ENCODE data around the gene ZNF346. TPM values are rescaled to one million over a fixed set of nuclear protein-coding genes. Genes with fewer than 3 reads are reported as not detected.

ZNF346 gene
- total and polyA plus RNA-seq, 12 donors = 4.8 to 11.0 (median 7.9) TPM

DNA sequence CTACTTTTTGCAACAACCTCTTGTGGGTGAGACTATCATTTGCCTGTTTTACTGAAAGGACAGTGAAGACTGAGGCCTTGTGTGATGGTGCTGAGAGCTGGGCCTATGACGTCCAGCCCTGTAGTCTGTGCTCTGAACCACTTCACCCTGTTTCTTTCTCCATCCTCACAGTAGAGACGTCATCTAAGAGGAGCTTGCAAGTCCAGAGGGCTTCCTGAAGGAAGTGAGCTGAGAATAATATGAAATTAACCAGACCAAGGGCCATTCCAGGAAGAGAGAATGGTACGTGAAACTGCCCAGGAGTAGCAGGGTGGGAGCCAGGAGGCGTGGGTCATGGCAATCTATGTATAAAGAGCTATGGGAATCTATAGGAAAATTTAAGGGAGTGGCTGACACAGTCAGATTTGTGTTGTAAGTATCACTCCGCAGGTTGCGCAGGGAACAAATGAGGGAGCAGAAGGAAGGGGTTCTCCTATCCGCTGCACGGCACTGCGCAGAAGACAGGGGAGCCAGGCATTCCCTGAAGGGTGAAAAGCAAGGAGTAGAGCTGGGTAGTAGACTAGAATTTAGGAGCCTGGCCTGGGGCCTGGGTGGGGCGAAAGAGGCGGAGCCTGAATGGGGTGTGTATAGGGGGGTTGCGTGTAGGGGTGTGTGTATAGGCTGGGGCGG is 63.6 kb downstream of the ZNF346 start:
- peaks cover 7 to 50% (median 22%) of the 10 kb centered on the region in 7 donors for H3K27me3 ChIP-seq
- TF ChIP-seq, protein P1, sequence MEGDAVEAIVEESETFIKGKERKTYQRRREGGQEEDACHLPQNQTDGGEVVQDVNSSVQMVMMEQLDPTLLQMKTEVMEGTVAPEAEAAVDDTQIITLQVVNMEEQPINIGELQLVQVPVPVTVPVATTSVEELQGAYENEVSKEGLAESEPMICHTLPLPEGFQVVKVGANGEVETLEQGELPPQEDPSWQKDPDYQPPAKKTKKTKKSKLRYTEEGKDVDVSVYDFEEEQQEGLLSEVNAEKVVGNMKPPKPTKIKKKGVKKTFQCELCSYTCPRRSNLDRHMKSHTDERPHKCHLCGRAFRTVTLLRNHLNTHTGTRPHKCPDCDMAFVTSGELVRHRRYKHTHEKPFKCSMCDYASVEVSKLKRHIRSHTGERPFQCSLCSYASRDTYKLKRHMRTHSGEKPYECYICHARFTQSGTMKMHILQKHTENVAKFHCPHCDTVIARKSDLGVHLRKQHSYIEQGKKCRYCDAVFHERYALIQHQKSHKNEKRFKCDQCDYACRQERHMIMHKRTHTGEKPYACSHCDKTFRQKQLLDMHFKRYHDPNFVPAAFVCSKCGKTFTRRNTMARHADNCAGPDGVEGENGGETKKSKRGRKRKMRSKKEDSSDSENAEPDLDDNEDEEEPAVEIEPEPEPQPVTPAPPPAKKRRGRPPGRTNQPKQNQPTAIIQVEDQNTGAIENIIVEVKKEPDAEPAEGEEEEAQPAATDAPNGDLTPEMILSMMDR (IDR thresholded peaks at IDR 0.05) = no peak
- intact Hi-C loops (cut with DNase I) = no loop called here
- WGBS, 2 donors = 53 to 54% methylated on average over 13 of the region's 13 CpGs
- peak overlapping the region in 1 of 10 donors; percentile 41 for H3K4me3 ChIP-seq
- no peak overlapping the region for H3K27ac ChIP-seq
- no peaks in the 10 kb centered on the region for H3K9me3 ChIP-seq
- no peaks in the 10 kb centered on the region for H3K36me3 ChIP-seq
- DNase-seq (no peak), ATAC-seq (no peak)
- H3K4me1 ChIP-seq = peaks cover 5 to 24% (median 22%) of the 10 kb centered on the region in 9 donors

DNA sequence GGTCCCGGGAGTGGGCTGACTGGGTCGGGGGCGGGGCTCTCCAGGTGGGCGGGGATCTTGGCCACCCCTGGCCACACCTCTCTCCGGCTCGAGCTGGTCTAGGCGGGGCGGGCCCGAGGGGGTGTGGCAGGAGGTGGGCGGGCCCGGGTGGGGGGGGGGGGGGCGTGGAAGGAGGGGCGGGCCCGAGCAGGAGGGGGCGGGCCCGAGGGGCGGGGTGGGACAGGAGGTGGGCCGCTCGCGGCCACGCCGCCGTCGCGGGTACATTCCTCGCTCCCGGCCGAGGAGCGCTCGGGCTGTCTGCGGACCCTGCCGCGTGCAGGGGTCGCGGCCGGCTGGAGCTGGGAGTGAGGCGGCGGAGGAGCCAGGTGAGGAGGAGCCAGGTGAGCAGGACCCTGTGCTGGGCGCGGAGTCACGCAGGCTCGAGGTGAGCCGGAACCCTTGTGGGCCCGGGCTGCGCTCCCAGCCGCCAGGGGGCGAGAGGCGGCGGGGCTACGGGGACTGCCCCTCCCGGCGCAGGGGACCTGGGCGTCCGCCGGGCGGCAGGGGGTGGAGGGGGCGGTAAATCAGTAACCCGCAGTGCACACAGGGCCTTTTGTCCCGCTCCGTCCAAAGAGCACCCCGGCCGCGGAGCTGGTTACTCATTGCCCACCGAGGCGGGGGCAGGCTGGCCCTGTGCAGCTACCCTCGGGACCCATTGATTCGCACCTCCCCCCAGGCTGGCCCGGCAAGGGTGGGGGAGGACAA is 64.3 kb downstream of the ZNF346 start, which contains the start of gene FGFR4:
TSS of gene FGFR4 (plus strand) at position 262 of the 744 bp plus-strand sequence. CDS start 2,688 bp downstream, outside the sequence.
- peak within 1 kb of the TSS in 9 of 10 donors; percentile 16 to 53 (median 43) for H3K4me3 ChIP-seq
- intact Hi-C loops (cut with DNase I) = no loop called here
- no peaks in the 10 kb centered on the region for H3K36me3 ChIP-seq
- no peaks in the 10 kb centered on the region for H3K9me3 ChIP-seq
- TF ChIP-seq, protein P1 (IDR thresholded peaks at IDR 0.05) = peak in 8 of 9 donors; percentile 35 to 64 (median 56)
- peak; percentile 50 to 72 (median 61) for ATAC-seq
- peaks cover 5 to 24% (median 22%) of the 10 kb centered on the region in 9 donors for H3K4me1 ChIP-seq
- 1% methylated on average over 51 to 61 of the region's 68 CpGs for WGBS, 2 donors
- no peak within 1 kb of the TSS for H3K27ac ChIP-seq
- H3K27me3 ChIP-seq = peaks cover 7 to 48% (median 22%) of the 10 kb centered on the region in 7 donors
- peak; percentile 36 to 55 for DNase-seq

DNA sequence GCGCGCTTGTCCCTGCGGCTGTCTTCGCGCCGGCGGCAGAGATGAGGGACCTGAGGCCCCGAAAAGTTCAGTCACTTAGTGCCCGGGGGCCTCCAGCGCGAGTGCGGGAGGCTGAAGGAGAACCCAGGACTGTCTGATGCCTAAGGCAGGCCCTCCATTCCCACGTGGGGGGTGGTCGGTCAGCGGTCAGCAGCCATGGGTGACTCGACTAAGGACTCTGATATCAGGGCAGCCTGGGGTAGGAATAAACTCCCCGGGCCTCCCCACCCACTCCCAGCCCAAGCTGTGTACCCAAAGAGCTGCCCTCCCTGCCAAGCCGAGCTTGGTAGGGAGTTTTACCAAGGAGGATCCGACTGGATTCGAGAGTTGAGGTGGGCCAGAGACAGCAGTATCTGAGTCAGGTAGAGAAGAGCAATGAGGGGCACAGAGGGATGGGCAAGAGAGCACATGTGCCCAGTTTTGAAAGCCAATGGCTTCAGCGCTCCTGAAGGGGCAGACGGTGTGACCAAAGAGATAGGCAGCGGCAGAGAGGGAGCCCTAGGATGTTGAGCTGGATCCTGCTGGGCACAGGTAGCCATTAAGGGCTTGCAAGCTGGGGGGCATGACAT is 65.0 kb downstream of the ZNF346 start:
- peak overlapping the region in 9 of 10 donors; percentile 16 to 53 (median 43) for H3K4me3 ChIP-seq
- DNase-seq (no peak), ATAC-seq (peak in 1 of 8 donors; percentile 10)
- H3K9me3 ChIP-seq = no peaks in the 10 kb centered on the region
- 31 to 33% methylated on average over 23 of the region's 23 CpGs for WGBS, 2 donors
- H3K27me3 ChIP-seq = peaks cover 7 to 42% (median 22%) of the 10 kb centered on the region in 7 donors
- H3K27ac ChIP-seq = no peak overlapping the region
- H3K4me1 ChIP-seq = peaks cover 5 to 24% (median 22%) of the 10 kb centered on the region in 9 donors
- TF ChIP-seq, protein P1 (IDR thresholded peaks at IDR 0.05) = no peak
- H3K36me3 ChIP-seq = no peaks in the 10 kb centered on the region
- intact Hi-C loops (cut with DNase I) = no loop called here

DNA sequence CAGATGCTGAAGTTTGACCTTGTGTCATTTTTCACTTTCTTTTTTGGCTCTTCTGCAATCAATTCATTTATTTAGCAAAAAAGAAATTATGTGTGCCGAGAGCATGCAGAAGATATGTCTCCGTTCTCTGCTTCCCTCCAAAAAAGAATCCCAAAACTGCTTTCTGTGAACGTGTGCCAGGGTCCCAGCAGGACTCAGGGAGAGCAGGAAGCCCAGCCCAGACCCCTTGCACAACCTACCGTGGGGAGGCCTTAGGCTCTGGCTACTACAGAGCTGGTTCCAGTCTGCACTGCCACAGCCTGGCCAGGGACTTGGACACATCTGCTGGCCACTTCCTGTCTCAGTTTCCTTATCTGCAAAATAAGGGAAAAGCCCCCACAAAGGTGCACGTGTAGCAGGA is 66.6 kb downstream of the ZNF346 start:
- WGBS, 2 donors = 41 to 58% methylated on average over 5 of the region's 5 CpGs
- intact Hi-C loops (cut with DNase I) = no loop called here
- peaks cover 5 to 29% (median 23%) of the 10 kb centered on the region in 9 donors for H3K4me1 ChIP-seq
- H3K27ac ChIP-seq = no peak overlapping the region
- DNase-seq = peak in 1 of 2 donors; percentile 46
- no peaks in the 10 kb centered on the region for H3K36me3 ChIP-seq
- TF ChIP-seq, protein P1 (IDR thresholded peaks at IDR 0.05) = no peak
- no peak overlapping the region for H3K4me3 ChIP-seq
- peak in 3 of 8 donors; percentile 54 to 60 (median 58) for ATAC-seq
- H3K9me3 ChIP-seq = no peaks in the 10 kb centered on the region
- peaks cover 7 to 29% (median 18%) of the 10 kb centered on the region in 7 donors for H3K27me3 ChIP-seq
